Uterus (tissue), 4 donors: ENCODE results near the gene RNF19B. TPM values are rescaled to one million over a fixed set of nuclear protein-coding genes. Genes with fewer than 3 reads are reported as not detected.

Experiments used
- DNase-seq, 2 donors: peaks; one replicate each; pipeline ENCODE4 v3.0.0-alpha.2; 2019 to 2020
- H3K27ac ChIP-seq, 2 donors: fragments of 200-600 bp; sonication (generic); 1 replicate in 1 of 2; 2 replicates in 1 of 2; pipeline ENCODE4 v1.5.1; 2016 to 2018
- H3K27me3 ChIP-seq, 2 donors: fragments of 200-600 bp; sonication (generic); one replicate each; pipeline ENCODE4 v1.5.1; 2018 to 2019; ENCODE audit warnings: control low read depth in 1 of 2
- H3K36me3 ChIP-seq, 2 donors: fragments of 200-600 bp; sonication (generic); one replicate each; pipeline ENCODE4 v1.5.1; 2019; ENCODE audit warnings: control low read depth in 1 of 2
- H3K4me1 ChIP-seq, 2 donors: fragments of 200-600 bp; sonication (generic); one replicate each; pipeline ENCODE4 v1.5.1; 2018 to 2019; ENCODE audit warnings: control low read depth in 1 of 2
- H3K4me3 ChIP-seq, 2 donors: fragments of 200-600 bp; sonication (generic); 1 replicate in 1 of 2; 2 replicates in 1 of 2; pipeline ENCODE4 v1.5.1; 2018 to 2019; ENCODE audit warnings: mild to moderate bottlenecking in 1 of 2
- H3K9me3 ChIP-seq, 2 donors: fragments of 200-600 bp; sonication (generic); one replicate each; pipeline ENCODE4 v1.5.1; 2019; ENCODE audit warnings: control low read depth in 1 of 2
- POLR2A ChIP-seq, 2 donors: fragments of 450-650 bp; IDR thresholded peaks; one replicate each; pipeline ENCODE4 v1.6.1; 2016; ENCODE audit warnings: antibody characterized with exemption in 2 of 2, mild to moderate bottlenecking in 1 of 2, moderate library complexity in 1 of 2
- intact Hi-C: fragments of 100-400 bp; cut with DNase I; formaldehyde crosslinking; loops from one replicate; pipeline ENCODE4 v1.15.1; 2023; ENCODE audit warnings: low total_unique reads
- total RNA-seq, 4 donors: library from RNA; depleted of rRNA in 3 of 4; stranded (reverse); fragments of >200 nt in 3 of 4; gene quantifications; one replicate each; pipeline versions ENCODE4 v1.1.0 to v1.2.4, GENCODE V29; 2014 to 2023
- TF ChIP-seq, protein P1 (sequence below), 4 experiments: fragments of 200-600 bp in 2 of 4; fragments of 450-650 bp in 2 of 4; sonication (generic) in 2 of 4; IDR thresholded peaks; one replicate each; pipeline ENCODE4 v1.5.1; 2016 to 2019; ENCODE audit warnings: antibody characterized with exemption in 4 of 4, mild to moderate bottlenecking in 2 of 4, moderate library complexity in 1 of 4
- donor health status: DM: yes; HTN: yes; CAD: no.

RNF19B gene
- total RNA-seq, 4 donors from 2014 or later, result 13.2 to 23.4 (median 17.4) TPM

DNA sequence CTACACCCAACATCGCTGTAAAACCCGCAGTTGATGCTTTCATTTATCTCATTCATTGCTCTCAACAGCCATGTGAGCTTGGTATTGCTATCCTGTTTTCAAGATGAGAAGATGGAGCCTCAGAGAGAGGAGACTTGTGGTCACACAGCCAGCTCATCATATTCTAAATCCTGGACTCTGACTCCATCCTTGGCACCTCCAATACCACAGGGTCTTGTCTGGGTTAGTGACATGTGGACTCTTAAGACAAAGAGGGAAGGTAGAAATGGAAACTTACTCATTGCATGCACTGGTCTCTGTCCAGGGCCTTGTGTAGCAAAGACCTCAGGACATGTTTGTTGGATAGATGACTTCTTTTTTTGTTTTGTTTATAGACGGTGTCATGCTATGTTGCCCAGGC is 7.0 kb upstream of the RNF19B start:
- Histone ChIP-seq H3K27me3 (no peaks in the 10 kb centered on the region), H3K27ac (no peak overlapping the region), H3K4me3 (no peak overlapping the region), H3K4me1 (no peaks in the 10 kb centered on the region), H3K36me3 (no peaks in the 10 kb centered on the region), H3K9me3 (no peaks in the 10 kb centered on the region)
- intact Hi-C loops, result no loop called here
- DNase-seq, result no peak
- no peak for TF ChIP-seq POLR2A (IDR thresholded peaks at IDR 0.05)
- TF ChIP-seq, protein P1, sequence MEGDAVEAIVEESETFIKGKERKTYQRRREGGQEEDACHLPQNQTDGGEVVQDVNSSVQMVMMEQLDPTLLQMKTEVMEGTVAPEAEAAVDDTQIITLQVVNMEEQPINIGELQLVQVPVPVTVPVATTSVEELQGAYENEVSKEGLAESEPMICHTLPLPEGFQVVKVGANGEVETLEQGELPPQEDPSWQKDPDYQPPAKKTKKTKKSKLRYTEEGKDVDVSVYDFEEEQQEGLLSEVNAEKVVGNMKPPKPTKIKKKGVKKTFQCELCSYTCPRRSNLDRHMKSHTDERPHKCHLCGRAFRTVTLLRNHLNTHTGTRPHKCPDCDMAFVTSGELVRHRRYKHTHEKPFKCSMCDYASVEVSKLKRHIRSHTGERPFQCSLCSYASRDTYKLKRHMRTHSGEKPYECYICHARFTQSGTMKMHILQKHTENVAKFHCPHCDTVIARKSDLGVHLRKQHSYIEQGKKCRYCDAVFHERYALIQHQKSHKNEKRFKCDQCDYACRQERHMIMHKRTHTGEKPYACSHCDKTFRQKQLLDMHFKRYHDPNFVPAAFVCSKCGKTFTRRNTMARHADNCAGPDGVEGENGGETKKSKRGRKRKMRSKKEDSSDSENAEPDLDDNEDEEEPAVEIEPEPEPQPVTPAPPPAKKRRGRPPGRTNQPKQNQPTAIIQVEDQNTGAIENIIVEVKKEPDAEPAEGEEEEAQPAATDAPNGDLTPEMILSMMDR (IDR thresholded peaks at IDR 0.05), result no peak

DNA sequence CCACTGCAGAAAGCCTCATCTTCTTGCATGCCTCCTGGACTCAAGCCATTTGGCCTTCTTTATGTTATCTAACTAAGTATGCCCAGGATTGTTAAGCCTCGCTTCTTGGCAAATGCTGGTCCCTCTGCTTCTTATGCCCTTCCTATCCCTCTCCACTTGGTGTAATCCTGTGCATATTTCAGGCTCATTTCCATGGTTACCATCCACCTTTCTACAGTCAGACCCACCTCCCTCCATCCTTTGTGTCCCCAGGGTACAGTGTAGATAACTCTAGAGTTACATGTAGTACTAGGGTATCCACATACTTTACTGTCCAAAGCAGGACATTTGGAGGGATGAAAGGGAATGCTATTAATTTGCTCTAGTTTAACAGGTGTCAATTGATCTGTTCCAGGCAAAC is 6.5 kb upstream of the RNF19B start:
- no peak overlapping the region for H3K4me3 ChIP-seq
- intact Hi-C loops, result no loop called here
- no peaks in the 10 kb centered on the region for H3K27me3 ChIP-seq
- H3K36me3 ChIP-seq, result no peaks in the 10 kb centered on the region
- H3K27ac ChIP-seq, result no peak overlapping the region
- TF ChIP-seq, protein P1 (IDR thresholded peaks at IDR 0.05), result no peak
- no peak for TF ChIP-seq POLR2A (IDR thresholded peaks at IDR 0.05)
- no peaks in the 10 kb centered on the region for H3K9me3 ChIP-seq
- no peak for DNase-seq
- H3K4me1 ChIP-seq, result no peaks in the 10 kb centered on the region

DNA sequence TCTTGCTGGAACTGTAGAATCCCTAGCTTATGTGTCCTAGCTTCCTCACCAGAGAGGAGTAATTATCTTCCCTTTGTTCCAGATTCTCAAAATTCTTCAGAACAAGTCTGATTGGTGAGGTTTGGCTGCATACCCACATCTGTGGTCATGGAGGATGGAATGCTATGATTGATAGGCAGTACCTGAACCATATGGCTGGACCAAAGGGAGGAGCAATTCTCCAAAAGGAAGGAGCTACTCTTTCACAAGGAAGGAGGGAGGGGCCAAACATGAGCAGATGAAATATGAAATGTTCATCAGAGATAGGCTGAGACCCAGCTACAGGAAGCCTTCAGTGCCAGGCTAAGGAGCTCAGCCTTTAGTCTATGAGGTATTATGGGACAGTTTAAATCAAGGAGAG is 5.0 kb upstream of the RNF19B start:
- no peak for DNase-seq
- Histone ChIP-seq H3K4me3 (no peak overlapping the region), H3K36me3 (no peaks in the 10 kb centered on the region), H3K27ac (no peak overlapping the region), H3K9me3 (no peaks in the 10 kb centered on the region), H3K4me1 (no peaks in the 10 kb centered on the region), H3K27me3 (no peaks in the 10 kb centered on the region)
- intact Hi-C loops, result no loop called here
- TF ChIP-seq POLR2A (IDR thresholded peaks at IDR 0.05), result no peak
- TF ChIP-seq, protein P1 (IDR thresholded peaks at IDR 0.05), result no peak

DNA sequence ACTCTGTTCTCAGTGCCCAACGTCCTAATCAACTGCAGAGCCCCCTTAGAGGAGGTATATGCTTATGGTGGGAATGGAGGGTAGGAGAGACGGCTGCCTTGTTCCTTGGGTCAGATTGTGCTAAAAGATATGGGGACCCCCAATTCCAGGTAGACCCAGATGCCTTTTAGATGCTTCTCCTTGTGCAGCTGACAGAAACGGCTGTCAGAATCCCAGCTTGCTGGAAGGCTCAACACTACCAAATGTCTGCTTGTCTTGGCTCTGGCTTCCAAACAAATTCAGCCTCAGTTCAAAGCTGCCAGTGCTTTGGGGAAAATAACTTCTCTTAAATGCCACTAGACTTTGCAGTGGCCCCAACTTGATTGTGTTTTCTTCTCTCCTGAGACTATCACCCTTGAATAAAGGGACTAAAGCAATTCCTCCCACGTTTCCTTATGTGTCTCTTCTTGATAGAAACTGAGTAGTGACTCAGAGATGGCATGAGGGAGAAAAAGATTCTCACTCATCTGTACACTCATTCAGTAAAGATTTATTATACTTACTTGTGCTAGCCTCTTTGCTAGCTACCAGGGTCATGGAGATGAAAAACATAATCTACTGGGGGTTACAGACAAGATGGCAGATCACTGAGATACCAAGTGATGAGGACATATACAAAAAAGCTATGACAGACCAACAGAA is 3.4 kb upstream of the RNF19B start:
- intact Hi-C loops, result no loop called here
- H3K4me1 ChIP-seq, result no peaks in the 10 kb centered on the region
- H3K36me3 ChIP-seq, result no peaks in the 10 kb centered on the region
- TF ChIP-seq, protein P1 (IDR thresholded peaks at IDR 0.05), result no peak
- no peak for TF ChIP-seq POLR2A (IDR thresholded peaks at IDR 0.05)
- H3K9me3 ChIP-seq, result no peaks in the 10 kb centered on the region
- no peak overlapping the region for H3K27ac ChIP-seq
- no peaks in the 10 kb centered on the region for H3K27me3 ChIP-seq
- no peak overlapping the region for H3K4me3 ChIP-seq
- DNase-seq, result no peak

DNA sequence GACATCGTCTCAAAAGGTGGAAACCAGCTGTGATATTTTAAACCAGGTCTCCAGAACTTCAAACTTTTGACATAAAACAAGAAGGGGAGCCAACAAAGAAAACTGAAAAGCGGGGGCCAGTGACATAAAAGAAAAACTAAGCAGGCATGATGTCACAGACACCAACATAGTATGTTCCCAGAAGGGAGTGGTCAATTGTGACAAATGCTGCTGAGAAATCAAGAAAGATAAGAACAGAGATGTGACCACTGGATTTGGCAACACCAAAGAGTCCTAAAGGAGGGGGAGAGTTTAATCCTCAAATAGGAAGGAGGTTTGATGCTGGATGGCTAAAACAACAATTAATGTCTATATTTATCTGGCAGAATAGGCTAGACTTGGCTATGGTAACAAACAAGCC is 2.3 kb upstream of the RNF19B start:
- Histone ChIP-seq H3K27ac (no peak overlapping the region), H3K36me3 (no peaks in the 10 kb centered on the region), H3K4me1 (no peaks in the 10 kb centered on the region), H3K27me3 (no peaks in the 10 kb centered on the region), H3K9me3 (no peaks in the 10 kb centered on the region), H3K4me3 (no peak overlapping the region)
- no peak for TF ChIP-seq POLR2A (IDR thresholded peaks at IDR 0.05)
- TF ChIP-seq, protein P1 (IDR thresholded peaks at IDR 0.05), result no peak
- intact Hi-C loops, result no loop called here
- DNase-seq, result no peak
